Endothelial cell of umbilical vein (primary cell): Measurements from ENCODE around the gene C22orf23. TPM values are rescaled to one million over a fixed set of nuclear protein-coding genes. Genes with fewer than 3 reads are reported as not detected.

ENCODE experiments used
- BruUV-seq: library from RNA; stranded (reverse); fragments of 400-500 nt; replicated peaks from 2 replicates; lab custom pipeline; 2021; lab: Mats Ljungman, UMichigan
- CTCF ChIA-PET: fragments of 300-600, 350-600 bp; sonication (Branson Sonifier 250); formaldehyde crosslinking; loops from one replicate; lab custom pipeline; 2021; ENCODE audit warnings: antibody characterized with exemption, inconsistent platforms; lab: Charles Lee
- POLR2A ChIA-PET: fragments of 300-600, 350-600 bp; sonication (Branson Sonifier 250); formaldehyde crosslinking; loops from one replicate; lab custom pipeline; 2021; ENCODE audit warnings: antibody characterized with exemption, inconsistent platforms; lab: Charles Lee
- DNase-seq: peaks from one replicate; pipeline ENCODE4 v3.0.0-alpha.2; 2011; ENCODE audit warnings: low read depth, low spot score
- FAIRE-seq: peaks from 2 replicates; lab custom pipeline; 2011; peaks lifted over from hg19 to GRCh38; lab: Jason Lieb, UNC
- H2AFZ ChIP-seq: 2 replicates; pipeline ENCODE4 v1.6.0; 2012; ENCODE audit warnings: low read depth, low read length, control low read depth, inconsistent platforms
- H3K27ac ChIP-seq: 2 replicates; pipeline ENCODE4 v1.5.1; 2011; ENCODE audit warnings: low read depth, mild to moderate bottlenecking, control low read depth, low read length, moderate library complexity; ENCODE audit not compliant: insufficient read depth
- H3K27me3 ChIP-seq, 2 experiments: 2 replicates each; pipeline versions ENCODE4 v1.6.0 to v1.6.1; 2011; ENCODE audit warnings: low read length in 2 of 2, mixed read lengths in 1 of 2; ENCODE audit not compliant: control insufficient read depth in 2 of 2, insufficient read depth in 2 of 2
- H3K36me3 ChIP-seq, 2 experiments: 2 replicates in 1 of 2; 3 replicates in 1 of 2; pipeline ENCODE4 v1.5.1; 2011; ENCODE audit warnings: low read length in 2 of 2, mild to moderate bottlenecking in 1 of 2, moderate library complexity in 1 of 2; ENCODE audit not compliant: control insufficient read depth in 2 of 2, insufficient read depth in 2 of 2; ENCODE audit errors: extremely low read depth in 1 of 2
- H3K4me1 ChIP-seq: 3 replicates; pipeline ENCODE4 v1.5.1; 2011; ENCODE audit warnings: mild to moderate bottlenecking, low read length; ENCODE audit not compliant: control insufficient read depth, insufficient read depth; ENCODE audit errors: extremely low read depth
- H3K4me2 ChIP-seq: 2 replicates; pipeline ENCODE4 v1.6.1; 2011; ENCODE audit warnings: low read length, control low read depth, mixed read lengths; ENCODE audit not compliant: insufficient read depth
- H3K4me3 ChIP-seq, 3 experiments: fragments of 200-600 bp in 1 of 3; sonication (generic), shearing (Covaris generic) in 1 of 3; replicated peaks in 1 of 3; 2 replicates each; pipeline ENCODE4 v1.5.1; 2011 to 2016; ENCODE audit warnings: control low read depth in 3 of 3, low read length in 3 of 3, mild to moderate bottlenecking in 2 of 3, inconsistent platforms in 1 of 3, low read depth in 1 of 3, moderate library complexity in 1 of 3; ENCODE audit not compliant: insufficient read depth in 1 of 3
- H3K79me2 ChIP-seq: 2 replicates; pipeline ENCODE4 v1.6.0; 2012; ENCODE audit warnings: low read length, inconsistent platforms; ENCODE audit not compliant: control insufficient read depth, insufficient read depth
- H3K9ac ChIP-seq: replicated peaks from 2 replicates; pipeline ENCODE3; 2011; ENCODE audit warnings: low read length, control low read depth; ENCODE audit not compliant: insufficient read depth; ENCODE audit errors: extremely low read depth
- H3K9me1 ChIP-seq: replicated peaks from 3 replicates; pipeline ENCODE4 v1.6.0; 2011; ENCODE audit warnings: mild to moderate bottlenecking, low read length; ENCODE audit not compliant: control insufficient read depth, insufficient read depth; ENCODE audit errors: extremely low read depth
- H3K9me3 ChIP-seq: replicated peaks from 2 replicates; pipeline ENCODE4 v1.5.1; 2012; ENCODE audit warnings: low read length, inconsistent platforms; ENCODE audit not compliant: control insufficient read depth, insufficient read depth
- H4K20me1 ChIP-seq: replicated peaks from 2 replicates; pipeline ENCODE3; 2011; ENCODE audit warnings: mild to moderate bottlenecking, low read length; ENCODE audit not compliant: control insufficient read depth, insufficient read depth; ENCODE audit errors: extremely low read depth
- CTCF ChIP-seq, 2 donors: IDR thresholded peaks; 1 replicate in 1 of 2; 2 replicates in 1 of 2; pipeline ENCODE4 v1.5.1; 2011; ENCODE audit warnings: low read length in 2 of 2, mild to moderate bottlenecking in 2 of 2, moderate library complexity in 2 of 2, control low read depth in 1 of 2, inconsistent platforms in 1 of 2, low read depth in 1 of 2; ENCODE audit not compliant: insufficient read depth in 1 of 2; ENCODE audit errors: extremely low read depth in 1 of 2
- EZH2 ChIP-seq: IDR thresholded peaks from 2 replicates; pipeline ENCODE4 v1.6.1; 2012; ENCODE audit warnings: borderline replicate concordance, low read depth, mild to moderate bottlenecking, moderate library complexity, low read length, inconsistent platforms; ENCODE audit not compliant: severe bottlenecking
- FOS ChIP-seq: IDR thresholded peaks from 2 replicates; pipeline ENCODE4 v1.6.1; 2011; ENCODE audit warnings: mild to moderate bottlenecking, low read length, moderate library complexity, borderline replicate concordance; ENCODE audit not compliant: insufficient read depth
- GATA2 ChIP-seq: IDR thresholded peaks from 2 replicates; pipeline ENCODE4 v1.7.0; 2011; ENCODE audit warnings: low read depth, mild to moderate bottlenecking, moderate library complexity, mixed read lengths, low read length; ENCODE audit not compliant: insufficient read length, insufficient read depth
- JUN ChIP-seq: IDR thresholded peaks from 2 replicates; pipeline ENCODE4 v1.6.1; 2011; ENCODE audit warnings: borderline replicate concordance, low read depth; ENCODE audit not compliant: insufficient read length, insufficient read depth
- MYC ChIP-seq: IDR thresholded peaks from one replicate; pipeline ENCODE4 v1.6.1; 2011; ENCODE audit warnings: mild to moderate bottlenecking, low read depth, low read length
- POLR2A ChIP-seq: IDR thresholded peaks from 2 replicates; pipeline ENCODE4 v1.6.1; 2012; ENCODE audit warnings: low read depth, mild to moderate bottlenecking, control low read depth, low read length
- POLR2AphosphoS5 ChIP-seq: IDR thresholded peaks from 2 replicates; pipeline ENCODE4 v1.6.1; 2012; ENCODE audit warnings: low read depth, mild to moderate bottlenecking, control low read depth, low read length, moderate library complexity; ENCODE audit not compliant: insufficient read depth
- dilution Hi-C: fragments of 300-500 bp; cut with MboI; formaldehyde crosslinking; loops from one replicate; pipeline ENCODE4 v1.15.0; 2019; ENCODE audit warnings: low sequenced_read_pairs; ENCODE audit not compliant: extremely low pct_ligation_motif_present
- intact Hi-C: fragments of 100-400 bp; cut with micrococcal nuclease; formaldehyde crosslinking; loops from one replicate; pipeline ENCODE4 v1.10.0; 2022
- polyA plus RNA-seq, 4 experiments: library from polyadenylated mRNA; depleted of rRNA in 3 of 4; stranded (reverse) in 3 of 4; unstranded in 1 of 4; fragments of >200 nt; gene quantifications; 2 replicates each; pipeline versions ENCODE4 v1.2.1 to v1.2.3, GENCODE V29; 2011 to 2012; ENCODE audit warnings: missing spikeins in 1 of 4
- total RNA-seq: library from RNA; stranded (reverse); gene quantifications from 2 replicates; pipeline ENCODE4 v1.2.3, GENCODE V29; 2021
- TF ChIP-seq, protein P1 (sequence below): IDR thresholded peaks from 2 replicates; pipeline ENCODE4 v1.6.1; 2011; ENCODE audit not compliant: insufficient read depth, insufficient read length

Gene C22orf23
- total and polyA plus RNA-seq, 2 donors (not counting 3 experiments of a cell fraction or from before 2014, with no cell fraction given) = 0.23 to 0.44 TPM

DNA sequence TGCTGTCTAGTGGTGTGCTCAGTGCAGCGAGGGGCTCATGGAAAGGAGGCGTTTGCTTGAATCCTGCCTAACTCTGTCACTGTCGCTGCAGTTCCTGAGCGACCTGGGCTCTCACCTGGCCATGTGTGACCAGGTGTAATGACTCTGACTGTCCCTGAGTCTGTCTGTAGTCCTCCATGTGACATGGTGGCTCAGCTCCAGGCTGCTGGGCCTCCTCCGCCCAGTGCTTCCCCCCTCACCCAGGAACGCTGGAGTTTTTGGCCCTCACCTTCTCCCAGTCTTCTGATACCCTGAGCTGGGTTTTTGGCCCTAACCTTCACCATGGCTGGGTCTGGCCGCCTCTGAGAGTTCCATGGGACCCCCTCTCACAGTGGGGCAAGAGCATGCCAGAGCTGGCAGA lies 27.0 kb downstream of the C22orf23 start:
- Histone ChIP-seq H3K27ac (no peak overlapping the region), H3K9me1 (no peaks in the 10 kb centered on the region), H3K4me2 (no peak overlapping the region), H2AFZ (no peak overlapping the region), H4K20me1 (no peaks in the 10 kb centered on the region), H3K79me2 (no peaks in the 10 kb centered on the region), H3K9ac (no peak overlapping the region), H3K4me3 (no peak overlapping the region), H3K36me3 (peaks cover 5 to 33% of the 10 kb centered on the region in 2 experiments), H3K9me3 (no peaks in the 10 kb centered on the region), H3K27me3 (no peaks in the 10 kb centered on the region), H3K4me1 (peaks cover 12% of the 10 kb centered on the region)
- no TSS peak for BruUV-seq
- dilution Hi-C loops = no loop called here
- ChIA-PET CTCF (no interaction called here), POLR2A (no interaction called here)
- DNase-seq (no peak), FAIRE-seq (no peak)
- intact Hi-C loops = no loop called here
- TF ChIP-seq, protein P1, sequence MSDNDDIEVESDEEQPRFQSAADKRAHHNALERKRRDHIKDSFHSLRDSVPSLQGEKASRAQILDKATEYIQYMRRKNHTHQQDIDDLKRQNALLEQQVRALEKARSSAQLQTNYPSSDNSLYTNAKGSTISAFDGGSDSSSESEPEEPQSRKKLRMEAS = no peak
- TF ChIP-seq MYC (no peak), POLR2A (no peak), EZH2 (no peak), POLR2AphosphoS5 (no peak), CTCF (IDR thresholded peaks at IDR 0.05; ENCODE audit: extremely low read depth in 1 of 2, insufficient read depth in 1 of 2, low read depth in 1 of 2, low read length in 2 of 2) (no peak), GATA2 (no peak), FOS (no peak), JUN (no peak)
